WERI-Rb-1 (cell line): ENCODE results near the gene NAALADL1.

Experiments used
- DNase-seq: peaks from one replicate; pipeline ENCODE4 v3.0.0-alpha.2; 2020
- H3K27ac ChIP-seq: fragments of 250-450 bp; sonication (Bioruptor Pico); 2 replicates; pipeline ENCODE4 v1.5.1; 2020; ENCODE audit warnings: mild to moderate bottlenecking, moderate library complexity
- H3K27me3 ChIP-seq: fragments of 250-450 bp; sonication (Bioruptor Pico); 2 replicates; pipeline ENCODE4 v1.5.1; 2021; ENCODE audit warnings: mild to moderate bottlenecking, low read depth, moderate library complexity; ENCODE audit not compliant: insufficient read depth, severe bottlenecking
- H3K36me3 ChIP-seq: fragments of 250-450 bp; sonication (Bioruptor Pico); 2 replicates; pipeline ENCODE4 v1.5.1; 2020; ENCODE audit warnings: mild to moderate bottlenecking, moderate library complexity
- H3K4me3 ChIP-seq: 2 replicates; pipeline ENCODE4 v1.5.1; 2011; ENCODE audit warnings: low read depth, mild to moderate bottlenecking, control low read depth, low read length
- H3K9me3 ChIP-seq: fragments of 250-450 bp; sonication (Bioruptor Pico); 2 replicates; pipeline ENCODE4 v1.5.1; 2021; ENCODE audit warnings: mild to moderate bottlenecking, moderate library complexity; ENCODE audit not compliant: severe bottlenecking
- CTCF ChIP-seq: IDR thresholded peaks from 2 replicates; pipeline ENCODE4 v1.5.1; 2011; ENCODE audit warnings: low read depth, mild to moderate bottlenecking, control low read depth, inconsistent platforms, low read length

The NAALADL1 gene

GRCh38 chr11:65084598-65085375 is 26.4 kb upstream of the NAALADL1 start:
- H3K9me3 ChIP-seq: no peaks in the 10 kb centered on the region
- H3K36me3 ChIP-seq: peaks cover 45% of the 10 kb centered on the region
- H3K4me3 ChIP-seq: peak overlapping the region; percentile 90
- no peak for TF ChIP-seq CTCF
- no peaks in the 10 kb centered on the region for H3K27me3 ChIP-seq
- peak overlapping the region; percentile 97 for H3K27ac ChIP-seq
- DNase-seq: no peak

GRCh38 chr11:65083834-65084597 is 25.7 kb upstream of the NAALADL1 start, which contains the start of the genes CDCA5 and ZFPL1:
CDCA5 (minus strand) TSS chr11:65084040; CDS start chr11:65083978, 62 bp downstream.
ZFPL1 (plus strand) TSS chr11:65084222; CDS start chr11:65084699, 477 bp downstream.
- TF ChIP-seq CTCF: no peak
- peak; percentile 95 for DNase-seq
- Histone ChIP-seq H3K27ac (peak within 1 kb of the TSS; percentile 97), H3K4me3 (peak within 1 kb of the TSS; percentile 90), H3K9me3 (no peaks in the 10 kb centered on the region), H3K27me3 (no peaks in the 10 kb centered on the region), H3K36me3 (peaks cover 51% of the 10 kb centered on the region)

DNA sequence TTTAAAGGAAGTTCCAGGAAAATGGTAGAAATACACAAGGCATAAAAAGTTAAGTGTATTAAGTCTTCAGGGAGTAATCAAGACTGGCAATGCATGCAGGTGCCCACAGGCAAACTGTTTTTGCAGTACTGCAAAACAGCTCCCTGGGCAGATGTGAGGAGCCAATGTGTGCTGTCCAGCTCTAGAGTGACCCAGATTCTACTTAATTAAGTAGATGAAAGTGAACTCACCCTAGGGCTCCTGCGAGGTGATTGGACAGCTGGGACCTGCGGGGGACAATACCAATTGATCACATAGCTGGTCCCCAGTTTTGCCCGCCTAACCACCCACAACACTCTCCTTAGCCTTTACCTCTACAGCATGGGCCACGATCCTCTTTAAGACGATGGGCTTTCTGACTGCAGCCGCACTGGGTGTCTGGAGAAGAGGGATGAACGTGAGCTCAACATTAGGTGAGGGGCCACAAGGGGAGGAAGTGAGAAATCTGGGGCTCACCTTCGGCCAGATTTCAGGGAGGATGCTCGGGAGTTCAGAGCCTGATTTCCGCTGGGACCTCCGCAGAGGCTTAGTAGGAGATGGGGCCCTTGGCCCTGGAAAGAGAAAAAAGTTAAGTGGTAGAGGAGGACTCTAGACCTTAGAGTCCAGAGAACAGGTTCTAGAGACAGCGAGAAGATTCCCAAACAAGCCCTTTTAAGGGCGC is 24.9 kb upstream of the NAALADL1 start:
- DNase-seq: no peak
- no peaks in the 10 kb centered on the region for H3K27me3 ChIP-seq
- no peak for TF ChIP-seq CTCF
- H3K27ac ChIP-seq: peak overlapping the region; percentile 97
- H3K36me3 ChIP-seq: peaks cover 58% of the 10 kb centered on the region
- peak overlapping the region; percentile 90 for H3K4me3 ChIP-seq
- no peaks in the 10 kb centered on the region for H3K9me3 ChIP-seq

DNA sequence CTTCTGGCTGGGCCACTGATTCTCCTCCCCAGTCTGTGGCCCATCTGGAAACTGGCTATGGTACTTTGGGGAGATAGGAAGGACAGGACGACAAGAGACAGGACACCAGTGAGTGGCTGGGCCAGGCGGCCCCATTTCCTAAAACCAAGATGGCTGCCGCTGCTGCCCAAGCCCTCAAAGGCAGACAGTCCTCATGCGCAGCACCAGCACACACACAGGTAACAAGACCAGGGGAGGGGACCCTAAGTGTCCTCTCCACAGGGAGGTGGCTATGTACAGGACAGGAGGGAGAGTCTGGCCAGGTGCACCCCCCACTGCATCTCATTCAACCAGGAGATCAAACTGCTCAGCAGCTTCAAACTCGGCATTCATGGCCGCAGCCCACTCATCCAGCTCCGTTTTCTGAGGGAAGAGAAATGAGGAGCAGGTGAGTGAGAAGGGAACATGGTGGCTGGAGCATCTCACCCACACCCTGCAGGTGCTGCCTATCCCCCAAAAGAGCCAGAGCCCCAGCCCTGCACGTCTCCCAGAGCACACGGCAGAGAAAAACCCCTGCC is 20.5 kb upstream of the NAALADL1 start:
- peaks cover 57% of the 10 kb centered on the region for H3K36me3 ChIP-seq
- no peak for TF ChIP-seq CTCF
- H3K27ac ChIP-seq: peak overlapping the region; percentile 59
- no peak for DNase-seq
- no peak overlapping the region for H3K4me3 ChIP-seq
- H3K9me3 ChIP-seq: no peaks in the 10 kb centered on the region
- H3K27me3 ChIP-seq: no peaks in the 10 kb centered on the region

- H3K36me3 ChIP-seq: peaks cover 51% of the 10 kb centered on the region
- peak; percentile 90 for TF ChIP-seq CTCF
- peak overlapping the region; percentile 59 for H3K27ac ChIP-seq
- no peaks in the 10 kb centered on the region for H3K9me3 ChIP-seq
- H3K27me3 ChIP-seq: no peaks in the 10 kb centered on the region
- peak overlapping the region; percentile 12; the same call in 1 of the 2 replicates for H3K4me3 ChIP-seq
- peak; percentile 81 for DNase-seq
Observed at GRCh38 chr11:65078151-65078550, 19.8 kb upstream of the NAALADL1 start.
